Endothelial cell of umbilical vein (primary cell): Measurements from ENCODE around the gene ANG. TPM values are rescaled to one million over a fixed set of nuclear protein-coding genes. Genes with fewer than 3 reads are reported as not detected.
"Not testable (repeated sequence)": the region's sequence is repeated elsewhere in the genome, so short reads cannot be mapped to it uniquely, and the experiment has no call there.

Source experiments
- BruUV-seq: library from RNA; stranded (reverse); fragments of 400-500 nt; replicated peaks from 2 replicates; lab custom pipeline; 2021; lab: Mats Ljungman, UMichigan
- CTCF ChIA-PET: fragments of 300-600, 350-600 bp; sonication (Branson Sonifier 250); formaldehyde crosslinking; loops from one replicate; lab custom pipeline; 2021; ENCODE audit warnings: antibody characterized with exemption, inconsistent platforms; lab: Charles Lee
- POLR2A ChIA-PET: fragments of 300-600, 350-600 bp; sonication (Branson Sonifier 250); formaldehyde crosslinking; loops from one replicate; lab custom pipeline; 2021; ENCODE audit warnings: antibody characterized with exemption, inconsistent platforms; lab: Charles Lee
- DNase-seq: peaks from one replicate; pipeline ENCODE4 v3.0.0-alpha.2; 2011; ENCODE audit warnings: low read depth, low spot score
- FAIRE-seq: peaks from 2 replicates; lab custom pipeline; 2011; peaks lifted over from hg19 to GRCh38; lab: Jason Lieb, UNC
- H2AFZ ChIP-seq: 2 replicates; pipeline ENCODE4 v1.6.0; 2012; ENCODE audit warnings: low read depth, low read length, control low read depth, inconsistent platforms
- H3K27ac ChIP-seq: 2 replicates; pipeline ENCODE4 v1.5.1; 2011; ENCODE audit warnings: low read depth, mild to moderate bottlenecking, control low read depth, low read length, moderate library complexity; ENCODE audit not compliant: insufficient read depth
- H3K27me3 ChIP-seq, 2 experiments: 2 replicates each; pipeline versions ENCODE4 v1.6.0 to v1.6.1; 2011; ENCODE audit warnings: low read length in 2 of 2, mixed read lengths in 1 of 2; ENCODE audit not compliant: control insufficient read depth in 2 of 2, insufficient read depth in 2 of 2
- H3K36me3 ChIP-seq, 2 experiments: 2 replicates in 1 of 2; 3 replicates in 1 of 2; pipeline ENCODE4 v1.5.1; 2011; ENCODE audit warnings: low read length in 2 of 2, mild to moderate bottlenecking in 1 of 2, moderate library complexity in 1 of 2; ENCODE audit not compliant: control insufficient read depth in 2 of 2, insufficient read depth in 2 of 2; ENCODE audit errors: extremely low read depth in 1 of 2
- H3K4me1 ChIP-seq: 3 replicates; pipeline ENCODE4 v1.5.1; 2011; ENCODE audit warnings: mild to moderate bottlenecking, low read length; ENCODE audit not compliant: control insufficient read depth, insufficient read depth; ENCODE audit errors: extremely low read depth
- H3K4me2 ChIP-seq: 2 replicates; pipeline ENCODE4 v1.6.1; 2011; ENCODE audit warnings: low read length, control low read depth, mixed read lengths; ENCODE audit not compliant: insufficient read depth
- H3K4me3 ChIP-seq, 3 experiments: fragments of 200-600 bp in 1 of 3; sonication (generic), shearing (Covaris generic) in 1 of 3; replicated peaks in 1 of 3; 2 replicates each; pipeline ENCODE4 v1.5.1; 2011 to 2016; ENCODE audit warnings: control low read depth in 3 of 3, low read length in 3 of 3, mild to moderate bottlenecking in 2 of 3, inconsistent platforms in 1 of 3, low read depth in 1 of 3, moderate library complexity in 1 of 3; ENCODE audit not compliant: insufficient read depth in 1 of 3
- H3K79me2 ChIP-seq: 2 replicates; pipeline ENCODE4 v1.6.0; 2012; ENCODE audit warnings: low read length, inconsistent platforms; ENCODE audit not compliant: control insufficient read depth, insufficient read depth
- H3K9ac ChIP-seq: replicated peaks from 2 replicates; pipeline ENCODE3; 2011; ENCODE audit warnings: low read length, control low read depth; ENCODE audit not compliant: insufficient read depth; ENCODE audit errors: extremely low read depth
- H3K9me1 ChIP-seq: replicated peaks from 3 replicates; pipeline ENCODE4 v1.6.0; 2011; ENCODE audit warnings: mild to moderate bottlenecking, low read length; ENCODE audit not compliant: control insufficient read depth, insufficient read depth; ENCODE audit errors: extremely low read depth
- H3K9me3 ChIP-seq: replicated peaks from 2 replicates; pipeline ENCODE4 v1.5.1; 2012; ENCODE audit warnings: low read length, inconsistent platforms; ENCODE audit not compliant: control insufficient read depth, insufficient read depth
- H4K20me1 ChIP-seq: replicated peaks from 2 replicates; pipeline ENCODE3; 2011; ENCODE audit warnings: mild to moderate bottlenecking, low read length; ENCODE audit not compliant: control insufficient read depth, insufficient read depth; ENCODE audit errors: extremely low read depth
- CTCF ChIP-seq, 2 donors: IDR thresholded peaks; 1 replicate in 1 of 2; 2 replicates in 1 of 2; pipeline ENCODE4 v1.5.1; 2011; ENCODE audit warnings: low read length in 2 of 2, mild to moderate bottlenecking in 2 of 2, moderate library complexity in 2 of 2, control low read depth in 1 of 2, inconsistent platforms in 1 of 2, low read depth in 1 of 2; ENCODE audit not compliant: insufficient read depth in 1 of 2; ENCODE audit errors: extremely low read depth in 1 of 2
- EZH2 ChIP-seq: IDR thresholded peaks from 2 replicates; pipeline ENCODE4 v1.6.1; 2012; ENCODE audit warnings: borderline replicate concordance, low read depth, mild to moderate bottlenecking, moderate library complexity, low read length, inconsistent platforms; ENCODE audit not compliant: severe bottlenecking
- FOS ChIP-seq: IDR thresholded peaks from 2 replicates; pipeline ENCODE4 v1.6.1; 2011; ENCODE audit warnings: mild to moderate bottlenecking, low read length, moderate library complexity, borderline replicate concordance; ENCODE audit not compliant: insufficient read depth
- GATA2 ChIP-seq: IDR thresholded peaks from 2 replicates; pipeline ENCODE4 v1.7.0; 2011; ENCODE audit warnings: low read depth, mild to moderate bottlenecking, moderate library complexity, mixed read lengths, low read length; ENCODE audit not compliant: insufficient read length, insufficient read depth
- JUN ChIP-seq: IDR thresholded peaks from 2 replicates; pipeline ENCODE4 v1.6.1; 2011; ENCODE audit warnings: borderline replicate concordance, low read depth; ENCODE audit not compliant: insufficient read length, insufficient read depth
- MAX ChIP-seq: IDR thresholded peaks from 2 replicates; pipeline ENCODE4 v1.6.1; 2011; ENCODE audit not compliant: insufficient read depth, insufficient read length
- MYC ChIP-seq: IDR thresholded peaks from one replicate; pipeline ENCODE4 v1.6.1; 2011; ENCODE audit warnings: mild to moderate bottlenecking, low read depth, low read length
- POLR2A ChIP-seq: IDR thresholded peaks from 2 replicates; pipeline ENCODE4 v1.6.1; 2012; ENCODE audit warnings: low read depth, mild to moderate bottlenecking, control low read depth, low read length
- POLR2AphosphoS5 ChIP-seq: IDR thresholded peaks from 2 replicates; pipeline ENCODE4 v1.6.1; 2012; ENCODE audit warnings: low read depth, mild to moderate bottlenecking, control low read depth, low read length, moderate library complexity; ENCODE audit not compliant: insufficient read depth
- dilution Hi-C: fragments of 300-500 bp; cut with MboI; formaldehyde crosslinking; loops from one replicate; pipeline ENCODE4 v1.15.0; 2019; ENCODE audit warnings: low sequenced_read_pairs; ENCODE audit not compliant: extremely low pct_ligation_motif_present
- intact Hi-C: fragments of 100-400 bp; cut with micrococcal nuclease; formaldehyde crosslinking; loops from one replicate; pipeline ENCODE4 v1.10.0; 2022
- polyA plus RNA-seq, 4 experiments: library from polyadenylated mRNA; depleted of rRNA in 3 of 4; stranded (reverse) in 3 of 4; unstranded in 1 of 4; fragments of >200 nt; gene quantifications; 2 replicates each; pipeline versions ENCODE4 v1.2.1 to v1.2.3, GENCODE V29; 2011 to 2012; ENCODE audit warnings: missing spikeins in 1 of 4
- total RNA-seq: library from RNA; stranded (reverse); gene quantifications from 2 replicates; pipeline ENCODE4 v1.2.3, GENCODE V29; 2021

Gene ANG
- total and polyA plus RNA-seq, 2 donors (not counting 3 experiments of a cell fraction or from before 2014, with no cell fraction given) = 6.2 to 11.2 TPM

- Histone ChIP-seq H3K36me3 (no peaks in the 10 kb centered on the region), H3K4me1 (no peaks in the 10 kb centered on the region), H3K9me1 (no peaks in the 10 kb centered on the region), H2AFZ (no peak overlapping the region), H3K27ac (no peak overlapping the region), H3K9me3 (no peaks in the 10 kb centered on the region), H3K9ac (no peak overlapping the region), H3K4me2 (no peak overlapping the region), H3K4me3 (no peak overlapping the region), H3K27me3 (peaks cover 12 to 17% of the 10 kb centered on the region in 2 experiments), H3K79me2 (no peaks in the 10 kb centered on the region), H4K20me1 (no peaks in the 10 kb centered on the region)
- FAIRE-seq (no peak), DNase-seq (no peak)
- intact Hi-C loops = no loop called here
- POLR2A ChIA-PET = no interaction called here
- BruUV-seq = no TSS peak
- CTCF ChIA-PET = interaction anchor here (0.7 kb wide), 1 partner anchor 77 kb away, joined by 3 read pairs; no protein-coding TSS in a partner anchor
- TF ChIP-seq CTCF (IDR thresholded peaks at IDR 0.05; ENCODE audit: extremely low read depth in 1 of 2, insufficient read depth in 1 of 2, low read depth in 1 of 2, low read length in 2 of 2) = no peak
- no peak for TF ChIP-seq MYC
- no peak for TF ChIP-seq JUN
- no peak for TF ChIP-seq POLR2A
- no peak for TF ChIP-seq POLR2AphosphoS5
- no peak for TF ChIP-seq GATA2
- TF ChIP-seq FOS = no peak
- TF ChIP-seq EZH2 = no peak
- no peak for TF ChIP-seq MAX
- dilution Hi-C loops = no loop called here
These were observed 45.9 kb downstream of the ANG start for GRCh38 chr14:20734430-20734806.

GRCh38 chr14:20738292-20738691 is 49.7 kb downstream of the ANG start:
- BruUV-seq, H3K4me3 ChIP-seq, DNase-seq, POLR2A ChIA-PET, H3K27ac ChIP-seq, H3K4me1 ChIP-seq, H3K79me2 ChIP-seq, FAIRE-seq, H3K4me2 ChIP-seq, H3K9me1 ChIP-seq, H4K20me1 ChIP-seq, dilution Hi-C loops, H3K36me3 ChIP-seq, intact Hi-C loops, H3K9ac ChIP-seq, H3K9me3 ChIP-seq, H2AFZ ChIP-seq: not testable (repeated sequence)
- CTCF ChIA-PET = interaction anchor here (0.6 kb wide), 1 partner anchor 23 kb away, joined by 3 read pairs; no protein-coding TSS in a partner anchor
- H3K27me3 ChIP-seq = peaks cover 9 to 16% of the 10 kb centered on the region in 2 experiments
